ENCODE measurements around the gene BRD2.

- TF ChIP-seq POLR2A (IDR thresholded peaks at IDR 0.05) (no peak), CTCF (IDR thresholded peaks at IDR 0.05) (no peak)
Measured at GRCh38 chr6:32922083-32922482, 46.3 kb upstream of the BRD2 start.
